ENCODE measurements around the gene UBE2C. TPM values are rescaled to one million over a fixed set of nuclear protein-coding genes. Genes with fewer than 3 reads are reported as not detected.

UBE2C gene
- total RNA-seq, 2 experiments from 2014 or later: 0.52 to 0.64 TPM

DNA sequence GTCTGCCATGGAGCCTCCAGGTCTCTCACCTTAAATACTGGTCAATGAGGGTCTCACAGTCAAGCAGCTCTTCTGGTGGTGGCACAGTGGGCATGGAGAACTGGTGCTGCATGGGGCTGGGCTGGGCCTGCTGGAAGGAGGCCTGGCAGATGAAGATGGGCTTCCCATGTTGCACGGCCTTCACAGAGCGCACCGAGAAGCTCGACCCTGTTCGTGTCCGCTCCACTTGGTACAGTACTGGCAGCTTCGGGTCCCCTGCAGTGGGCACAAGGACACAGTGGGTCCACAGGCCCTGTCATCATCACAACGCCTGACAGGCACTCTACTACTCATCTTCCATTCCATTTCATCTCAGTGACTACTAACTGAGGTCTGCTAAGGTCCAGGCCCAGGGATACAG lies 36.0 kb downstream of the UBE2C start:
- Mint-ChIP-seq H3K9me3 (no peaks in the 10 kb centered on the region), H3K36me3 (ENCODE audit: low read depth) (peaks cover 93% of the 10 kb centered on the region), H3K27me3 (no peaks in the 10 kb centered on the region), H3K27ac (no peak overlapping the region), H3K4me3 (no peak overlapping the region), H3K4me1 (ENCODE audit: low read depth) (peaks cover 1% of the 10 kb centered on the region)
- intact Hi-C loops (cut with DNase I, micrococcal nuclease): no loop called here
- no peak overlapping the region for H3K4me3 ChIP-seq (ENCODE audit: low read length)
- no peaks in the 10 kb centered on the region for H3K4me1 ChIP-seq (ENCODE audit: insufficient read depth, low read length)
- peaks cover 65% of the 10 kb centered on the region for H3K36me3 ChIP-seq (ENCODE audit: insufficient read depth, low read length)
- CTCF ChIA-PET: no interaction called here
- POLR2A ChIA-PET: no interaction called here
- ATAC-seq (ENCODE audit: poor library complexity): no peak
- TF ChIP-seq CTCF (IDR thresholded peaks at IDR 0.05): no peak
- no peak overlapping the region for H3K27ac ChIP-seq (ENCODE audit: low read depth in 1 of 2, low read length in 2 of 2)
- H3K27me3 ChIP-seq (ENCODE audit: control insufficient read depth in 1 of 2, insufficient read depth in 2 of 2, low read length in 2 of 2): no peaks in the 10 kb centered on the region
- no peaks in the 10 kb centered on the region for H3K9me3 ChIP-seq (ENCODE audit: control insufficient read depth in 1 of 2, insufficient read depth in 1 of 2, low read length in 2 of 2)
- no peak for DNase-seq

DNA sequence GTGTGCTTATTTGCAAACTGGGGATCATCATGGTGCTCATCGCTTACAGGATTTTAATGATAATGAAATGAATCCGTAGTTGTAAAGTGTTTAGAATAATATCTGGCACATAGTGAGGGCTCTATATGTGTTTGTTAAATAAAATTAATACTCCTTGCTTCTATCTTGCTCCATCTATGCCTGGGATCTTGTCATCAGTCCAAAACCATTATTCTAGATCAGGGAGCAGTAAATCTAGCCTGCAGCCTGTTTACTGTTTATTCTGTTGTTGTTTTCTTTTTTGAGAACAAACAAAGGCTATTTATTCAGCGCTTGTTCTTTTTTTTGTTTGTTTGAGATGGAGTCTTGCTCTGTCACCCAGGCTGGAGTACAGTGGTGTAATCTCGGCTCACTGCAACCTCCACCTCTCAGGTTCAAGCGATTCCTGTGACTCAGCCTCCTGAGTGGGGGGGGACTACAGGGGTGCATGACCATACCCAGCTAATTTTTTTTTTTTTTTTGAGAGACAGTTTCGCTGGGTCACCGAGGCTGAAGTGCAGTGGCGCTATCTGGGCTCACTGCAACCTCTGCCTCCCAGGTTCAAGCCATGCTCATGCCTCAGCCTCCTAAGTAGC lies 36.6 kb downstream of the UBE2C start:
- H3K4me3 Mint-ChIP-seq: no peak overlapping the region
- peaks cover 93% of the 10 kb centered on the region for H3K36me3 Mint-ChIP-seq (ENCODE audit: low read depth)
- peaks cover 65% of the 10 kb centered on the region for H3K36me3 ChIP-seq (ENCODE audit: insufficient read depth, low read length)
- H3K4me1 ChIP-seq (ENCODE audit: insufficient read depth, low read length): no peaks in the 10 kb centered on the region
- peaks cover 5% of the 10 kb centered on the region for H3K4me1 Mint-ChIP-seq (ENCODE audit: low read depth)
- H3K4me3 ChIP-seq (ENCODE audit: low read length): no peak overlapping the region
- no peak overlapping the region for H3K27ac ChIP-seq (ENCODE audit: low read depth in 1 of 2, low read length in 2 of 2)
- TF ChIP-seq CTCF (IDR thresholded peaks at IDR 0.05): no peak
- no peaks in the 10 kb centered on the region for H3K9me3 ChIP-seq (ENCODE audit: control insufficient read depth in 1 of 2, insufficient read depth in 1 of 2, low read length in 2 of 2)
- CTCF ChIA-PET: no interaction called here
- no peak for DNase-seq
- H3K27me3 ChIP-seq (ENCODE audit: control insufficient read depth in 1 of 2, insufficient read depth in 2 of 2, low read length in 2 of 2): no peaks in the 10 kb centered on the region
- intact Hi-C loops (cut with DNase I, micrococcal nuclease): no loop called here
- POLR2A ChIA-PET: interaction anchor here (1.4 kb wide), 1 partner anchor 86 kb away, joined by 5 read pairs; the partner anchor contains the start of gene PCIF1
- H3K9me3 Mint-ChIP-seq: no peaks in the 10 kb centered on the region
- H3K27me3 Mint-ChIP-seq: no peaks in the 10 kb centered on the region
- H3K27ac Mint-ChIP-seq: no peak overlapping the region
- no peak for ATAC-seq (ENCODE audit: poor library complexity)

DNA sequence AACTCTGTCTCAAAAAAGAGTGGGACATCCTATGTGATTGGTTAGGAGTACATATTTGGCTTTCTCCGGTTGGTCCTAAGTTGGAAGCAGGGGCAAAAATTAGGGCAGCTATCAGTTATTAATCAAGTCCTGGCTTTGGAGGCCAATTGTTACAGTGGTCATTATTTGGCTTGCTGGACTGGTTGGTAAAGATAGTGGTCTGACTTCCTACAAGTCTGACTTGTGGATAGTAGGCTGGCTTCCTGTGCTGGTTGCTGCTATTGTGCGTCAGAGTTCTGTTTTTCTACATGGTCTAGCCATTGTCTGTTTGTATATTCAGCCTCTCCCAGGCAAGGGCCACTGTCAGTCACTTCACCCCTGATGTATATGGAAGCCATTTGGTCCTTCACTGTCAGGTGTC lies 37.8 kb downstream of the UBE2C start:
- Mint-ChIP-seq H3K4me3 (no peak overlapping the region), H3K36me3 (ENCODE audit: low read depth) (peaks cover 94% of the 10 kb centered on the region), H3K9me3 (no peaks in the 10 kb centered on the region), H3K4me1 (ENCODE audit: low read depth) (peaks cover 14% of the 10 kb centered on the region), H3K27ac (no peak overlapping the region), H3K27me3 (no peaks in the 10 kb centered on the region)
- ChIA-PET CTCF (no interaction called here), POLR2A (interaction anchor here (1.4 kb wide), 1 partner anchor 84 kb away, joined by 5 read pairs; the partner anchor contains the start of gene PCIF1)
- Histone ChIP-seq H3K4me3 (ENCODE audit: low read length) (no peak overlapping the region), H3K27me3 (ENCODE audit: control insufficient read depth in 1 of 2, insufficient read depth in 2 of 2, low read length in 2 of 2) (no peaks in the 10 kb centered on the region), H3K27ac (ENCODE audit: low read depth in 1 of 2, low read length in 2 of 2) (no peak overlapping the region), H3K36me3 (ENCODE audit: insufficient read depth, low read length) (peaks cover 62% of the 10 kb centered on the region), H3K4me1 (ENCODE audit: insufficient read depth, low read length) (peaks cover 10% of the 10 kb centered on the region), H3K9me3 (ENCODE audit: control insufficient read depth in 1 of 2, insufficient read depth in 1 of 2, low read length in 2 of 2) (no peaks in the 10 kb centered on the region)
- no peak for TF ChIP-seq CTCF (IDR thresholded peaks at IDR 0.05)
- DNase-seq (no peak), ATAC-seq (ENCODE audit: poor library complexity) (no peak)
- intact Hi-C loops (cut with DNase I, micrococcal nuclease): no loop called here
